Keratinocyte (primary cell): ENCODE data around the gene MGLL.

ENCODE experiments used
- CTCF ChIP-seq, 3 experiments: IDR thresholded peaks in 1 of 3; conservative IDR thresholded peaks in 1 of 3; optimal IDR thresholded peaks in 1 of 3; 2 replicates in 2 of 3; 3 replicates in 1 of 3; pipeline versions ENCODE3 to v1.5.1; 2011; ENCODE audit warnings: low read length in 3 of 3, mild to moderate bottlenecking in 3 of 3, moderate library complexity in 2 of 3, control low read depth in 1 of 3, inconsistent platforms in 1 of 3; ENCODE audit not compliant: insufficient read depth in 2 of 3; ENCODE audit errors: extremely low read depth in 1 of 3
- EZH2 ChIP-seq: IDR thresholded peaks from one replicate; pipeline ENCODE4 v1.6.1; 2012; ENCODE audit warnings: inconsistent platforms, mild to moderate bottlenecking, low read length, moderate library complexity

- no peak for TF ChIP-seq CTCF (optimal IDR thresholded peaks at IDR 0.05 in 1 of 3, IDR thresholded peaks at IDR 0.05 in 1 of 3, conservative IDR thresholded peaks at IDR 0.05 in 1 of 3; ENCODE audit: extremely low read depth in 1 of 3, insufficient read depth in 2 of 3, low read length in 3 of 3)
- no peak for TF ChIP-seq EZH2
These were observed 39.1 kb downstream of the MGLL start for GRCh38 chr3:127783166-127783565.
